Measurements from ENCODE around the gene HOXD8.

- TF ChIP-seq CTCF (IDR thresholded peaks at IDR 0.05): no peak
- TF ChIP-seq TAF1 (IDR thresholded peaks at IDR 0.05; ENCODE audit: borderline replicate concordance, low read depth, low read length): no peak
- TF ChIP-seq ZBTB33 (IDR thresholded peaks at IDR 0.05; ENCODE audit: borderline replicate concordance, low read depth): no peak
- TF ChIP-seq RXRA (IDR thresholded peaks at IDR 0.05; ENCODE audit: borderline replicate concordance, low read depth): no peak
Measured at GRCh38 chr2:176127774-176128072, 1.8 kb upstream of the HOXD8 start.

All from SK-N-SH (cell line).